ENCODE data around the gene APLN.

DNA sequence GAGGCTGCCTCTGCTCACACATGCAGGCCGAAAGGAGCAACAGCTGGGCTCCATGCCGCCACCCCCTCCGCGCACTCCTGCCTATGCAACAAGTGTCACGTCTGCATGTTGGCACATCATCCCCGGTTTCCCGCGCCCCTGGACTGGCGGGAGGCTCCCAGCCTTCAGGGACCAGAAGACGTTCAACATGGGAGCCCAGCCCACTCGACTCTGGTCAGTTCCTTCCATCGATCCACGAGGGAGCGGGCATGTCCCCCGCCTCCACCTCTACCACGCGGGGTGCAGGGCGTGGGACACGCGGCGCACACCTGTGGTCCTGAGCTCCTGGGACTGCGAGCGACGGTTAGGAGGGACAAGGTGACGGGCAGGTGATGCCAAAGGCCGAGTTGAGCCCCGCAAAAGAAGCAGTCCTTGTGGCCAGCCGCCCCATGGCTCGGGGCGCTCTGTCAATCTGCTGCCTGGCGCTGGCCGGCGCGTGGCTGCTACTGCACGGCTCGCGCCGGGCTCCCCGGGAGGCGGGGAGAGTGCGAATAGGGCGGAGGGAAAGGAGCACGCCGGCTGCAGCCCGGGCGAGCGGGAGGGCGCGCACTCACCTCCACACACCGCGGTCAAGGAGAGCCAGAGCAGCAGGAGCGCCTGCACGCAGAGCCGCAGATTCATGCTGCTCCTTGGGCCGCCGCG is 645 bp downstream of the APLN start:
- TF ChIP-seq CTCF (conservative IDR thresholded peaks at IDR 0.05), result no peak
- TF ChIP-seq ZFX (IDR thresholded peaks at IDR 0.05), result no peak

Measured in C4-2B (cell line).